OCI-LY1 (cell line): ENCODE data around the gene CERS3.

Experiments
- EZH2 ChIP-seq: fragments of 200-600 bp; sonication (generic), shearing (Covaris generic); IDR thresholded peaks from 2 replicates; pipeline ENCODE4 v1.8.0; 2017; ENCODE audit warnings: borderline replicate concordance, mixed run types, mild to moderate bottlenecking, antibody characterized with exemption, low read length, moderate library complexity, mixed read lengths
- TF ChIP-seq, protein P1 (sequence below): fragments of 200-600 bp; sonication (generic), shearing (Covaris generic); IDR thresholded peaks from 2 replicates; pipeline ENCODE4 v1.5.1; 2017; ENCODE audit warnings: mild to moderate bottlenecking, antibody characterized with exemption, low read length, moderate library complexity, mixed read lengths

GRCh38 chr15:100502651-100503050 is 26.1 kb downstream of the CERS3 start:
- TF ChIP-seq, protein P1, sequence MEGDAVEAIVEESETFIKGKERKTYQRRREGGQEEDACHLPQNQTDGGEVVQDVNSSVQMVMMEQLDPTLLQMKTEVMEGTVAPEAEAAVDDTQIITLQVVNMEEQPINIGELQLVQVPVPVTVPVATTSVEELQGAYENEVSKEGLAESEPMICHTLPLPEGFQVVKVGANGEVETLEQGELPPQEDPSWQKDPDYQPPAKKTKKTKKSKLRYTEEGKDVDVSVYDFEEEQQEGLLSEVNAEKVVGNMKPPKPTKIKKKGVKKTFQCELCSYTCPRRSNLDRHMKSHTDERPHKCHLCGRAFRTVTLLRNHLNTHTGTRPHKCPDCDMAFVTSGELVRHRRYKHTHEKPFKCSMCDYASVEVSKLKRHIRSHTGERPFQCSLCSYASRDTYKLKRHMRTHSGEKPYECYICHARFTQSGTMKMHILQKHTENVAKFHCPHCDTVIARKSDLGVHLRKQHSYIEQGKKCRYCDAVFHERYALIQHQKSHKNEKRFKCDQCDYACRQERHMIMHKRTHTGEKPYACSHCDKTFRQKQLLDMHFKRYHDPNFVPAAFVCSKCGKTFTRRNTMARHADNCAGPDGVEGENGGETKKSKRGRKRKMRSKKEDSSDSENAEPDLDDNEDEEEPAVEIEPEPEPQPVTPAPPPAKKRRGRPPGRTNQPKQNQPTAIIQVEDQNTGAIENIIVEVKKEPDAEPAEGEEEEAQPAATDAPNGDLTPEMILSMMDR, result no peak
- no peak for TF ChIP-seq EZH2
